DOHH2 (cell line): Measurements from ENCODE around the gene C1orf50.

ENCODE experiments used
- CTCF ChIP-seq: fragments of 200-600 bp; sonication (generic); IDR thresholded peaks from one replicate; pipeline ENCODE4 v1.5.1; 2014; ENCODE audit warnings: antibody characterized with exemption, mild to moderate bottlenecking, low read depth, low read length; ENCODE audit not compliant: poor library complexity, severe bottlenecking
- EZH2phosphoT487 ChIP-seq: fragments of 200-600 bp; sonication (generic); IDR thresholded peaks from 2 replicates; pipeline ENCODE4 v1.6.1; 2017; ENCODE audit warnings: borderline replicate concordance, mild to moderate bottlenecking, antibody characterized with exemption, low read length, moderate library complexity, mixed read lengths

DNA sequence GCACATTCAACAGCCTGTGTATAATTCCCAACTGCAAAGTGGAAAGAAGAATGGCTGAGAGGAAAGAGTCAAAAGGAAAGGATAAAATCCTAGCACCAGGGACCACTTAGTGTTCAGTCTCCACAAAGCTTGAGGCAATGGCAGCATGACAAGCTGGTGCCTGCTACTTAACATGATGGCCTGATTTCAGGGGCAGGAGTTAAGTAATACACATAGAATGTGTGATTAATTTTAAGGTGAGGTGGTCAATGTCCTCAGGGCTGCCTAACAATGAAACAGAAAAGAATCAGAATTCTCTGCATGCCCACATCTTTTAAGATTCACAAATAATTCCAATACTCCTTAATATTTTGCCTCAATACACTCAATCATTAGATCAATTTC, 9.2 kb upstream of the C1orf50 start:
- TF ChIP-seq EZH2phosphoT487, result no peak
- TF ChIP-seq CTCF, result no peak
